RPMI7951 (cell line): Measurements from ENCODE around the gene MMP10. TPM values are rescaled to one million over a fixed set of nuclear protein-coding genes. Genes with fewer than 3 reads are reported as not detected.

Experiments used
- DNase-seq: peaks from one replicate; pipeline ENCODE4 v3.0.0-alpha.2; 2012; ENCODE audit warnings: low read depth
- total RNA-seq: library from RNA; depleted of rRNA; stranded (reverse); fragments of >200 nt; shearing (Covaris generic); gene quantifications from 2 replicates; pipeline ENCODE4 v1.2.3, GENCODE V29; 2014; rRNA removed

MMP10 gene
- total RNA-seq, 1 experiment from 2014 or later = 0.24 TPM

DNA sequence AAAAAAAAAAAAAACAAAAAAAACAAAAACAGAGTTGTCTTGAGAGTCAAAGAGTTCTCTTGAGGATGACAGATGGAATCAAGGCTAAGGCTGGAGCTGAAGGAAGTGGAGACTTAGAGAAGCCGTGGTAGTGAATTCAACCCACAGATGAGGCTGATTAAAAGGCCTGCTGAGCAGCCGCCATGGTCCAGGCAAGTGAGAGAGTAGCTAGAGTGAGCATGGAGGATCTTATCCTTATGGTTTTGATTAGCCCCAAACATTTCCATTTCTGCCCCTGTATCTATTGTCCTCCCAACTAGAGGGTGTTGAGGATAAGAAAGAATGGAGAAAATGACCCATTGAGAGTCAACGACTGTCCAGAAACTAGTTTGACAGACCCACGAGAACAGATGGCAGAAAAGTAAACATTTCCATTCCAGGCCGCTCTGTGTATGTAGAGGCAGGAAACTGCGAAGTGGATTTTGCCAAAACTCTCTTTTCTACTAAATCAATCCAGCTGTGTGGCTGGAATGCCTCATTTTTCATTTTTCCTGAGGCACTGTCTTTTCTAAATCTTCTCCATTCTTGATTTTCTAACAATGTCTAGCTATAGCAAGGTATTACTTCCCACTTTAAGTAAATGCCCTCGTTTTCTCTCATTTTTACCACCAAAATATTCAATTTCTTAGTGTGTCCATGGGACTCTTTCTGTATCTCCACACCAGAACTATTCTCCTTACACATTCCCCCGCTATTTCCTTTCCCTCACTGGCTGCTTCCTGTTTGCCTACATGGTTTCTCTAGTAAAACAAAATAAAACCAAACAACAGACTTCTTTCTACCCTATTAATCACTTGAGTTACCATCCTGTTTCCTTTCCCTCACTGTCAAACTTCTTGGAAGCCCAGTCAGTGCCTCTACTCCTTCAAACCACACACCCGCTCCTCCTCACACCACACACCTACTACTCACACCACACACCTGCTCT lies 50.3 kb downstream of the MMP10 start:
- peak; percentile 47 for DNase-seq

DNA sequence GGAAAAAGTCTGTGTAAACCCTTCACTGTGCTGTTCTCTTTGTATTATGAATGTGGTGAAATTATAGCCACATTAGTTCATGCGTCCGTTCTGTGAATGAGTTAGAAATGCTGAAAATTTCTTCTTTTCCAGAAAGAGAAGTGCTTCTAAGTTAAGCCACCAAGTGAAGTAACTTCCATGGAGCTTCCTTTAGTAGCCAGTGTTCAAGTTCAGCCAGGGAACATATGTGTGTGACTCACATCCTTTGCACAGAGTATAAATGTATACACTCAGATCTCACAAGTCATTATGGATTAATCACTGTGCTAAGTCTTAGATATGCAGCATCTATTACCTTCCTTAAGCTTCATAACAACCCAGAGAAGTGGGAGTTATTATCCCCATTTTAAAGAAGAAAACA lies 52.5 kb downstream of the MMP10 start:
- peak; percentile 56 for DNase-seq

DNA sequence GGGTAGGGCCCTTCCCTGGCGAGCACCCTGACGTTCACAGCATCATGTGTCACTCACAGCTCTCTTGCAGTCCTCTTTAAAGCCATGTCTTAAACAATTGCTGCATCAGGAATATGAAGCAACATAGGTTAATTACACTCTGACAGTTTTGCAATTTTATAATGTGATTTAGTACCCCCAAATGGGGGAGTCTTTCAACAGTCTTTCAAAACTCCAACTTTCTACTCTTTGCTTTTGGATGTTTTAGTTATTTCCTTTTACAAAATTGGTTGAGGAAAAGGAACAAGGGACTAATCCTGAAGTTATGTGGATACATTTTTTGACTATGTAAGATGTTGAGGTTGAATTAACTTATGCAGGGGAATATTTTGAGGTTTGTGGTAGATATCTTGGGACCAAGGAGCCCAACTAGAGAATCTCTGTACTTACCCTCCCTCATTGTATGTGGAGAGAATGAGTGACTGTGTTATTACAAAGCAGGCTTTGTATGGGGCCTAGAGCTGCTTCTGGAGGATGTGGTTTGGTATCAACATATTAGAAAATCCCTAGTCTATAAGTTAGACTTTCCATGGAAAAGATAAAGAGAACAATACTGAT lies 55.4 kb downstream of the MMP10 start, which contains the start of gene MMP8:
TSS of gene MMP8 (minus strand) at position 51 of the 597 bp plus-strand sequence. CDS start 99 bp downstream, outside the sequence.
- DNase-seq = peak; percentile 57

DNA sequence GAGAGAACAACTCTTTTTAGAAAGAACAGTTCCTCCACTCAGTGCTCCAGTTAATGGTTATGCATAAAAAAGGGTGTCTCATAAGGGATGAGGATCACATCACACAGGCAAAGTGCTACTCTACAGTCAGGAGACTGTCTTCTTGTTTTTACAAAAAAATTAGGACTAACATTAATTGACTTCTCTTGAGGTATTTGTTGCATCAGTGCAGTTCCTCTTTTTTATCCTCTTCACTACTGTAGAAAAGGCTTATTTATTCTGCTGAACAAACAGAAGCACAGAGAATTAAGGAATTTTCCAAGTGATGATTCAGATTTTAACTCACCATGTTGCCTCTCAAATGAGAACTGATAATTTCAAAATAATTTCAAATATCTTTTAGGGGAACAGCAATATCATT lies 57.6 kb downstream of the MMP10 start:
- DNase-seq = no peak

Other genes with a start within 250 kb of the MMP10 start
- gene MMP7, start 249.9 kb downstream of the MMP10 start, total RNA-seq = not detected in 2 replicates
- gene MMP20, start 155.3 kb downstream of the MMP10 start, total RNA-seq = not detected in 2 replicates
- gene MMP27, start 74.9 kb downstream of the MMP10 start, total RNA-seq = not detected in 2 replicates
- gene MMP8, start 55.7 kb downstream of the MMP10 start, total RNA-seq = 3.3 and 4.4 TPM in 2 replicates
- 21.2 and 25.4 TPM in 2 replicates for gene MMP1, start 17.5 kb upstream of the MMP10 start, total RNA-seq
- gene MMP3, start 63.0 kb upstream of the MMP10 start, total RNA-seq = 0.39 and 1.3 TPM in 2 replicates
- 0.12 TPM in 1 of 2 replicates, not detected in the other for gene MMP12, start 94.4 kb upstream of the MMP10 start, total RNA-seq
- gene MMP13, start 175.1 kb upstream of the MMP10 start, total RNA-seq = 0.12 TPM in 1 of 2 replicates, not detected in the other